HG03095 (cell line): ENCODE measurements around the gene POTEJ.
"Not testable (repeated sequence)": the region's sequence is repeated elsewhere in the genome, so short reads cannot be mapped to it uniquely, and the experiment has no call there.

Experiments used
- ATAC-seq: cut with Tn5 transposase; IDR thresholded peaks from one replicate; pipeline ENCODE4 v1.9.1; 2021; ENCODE audit warnings: moderate library complexity; ENCODE audit not compliant: unreplicated experiment

The POTEJ gene

DNA sequence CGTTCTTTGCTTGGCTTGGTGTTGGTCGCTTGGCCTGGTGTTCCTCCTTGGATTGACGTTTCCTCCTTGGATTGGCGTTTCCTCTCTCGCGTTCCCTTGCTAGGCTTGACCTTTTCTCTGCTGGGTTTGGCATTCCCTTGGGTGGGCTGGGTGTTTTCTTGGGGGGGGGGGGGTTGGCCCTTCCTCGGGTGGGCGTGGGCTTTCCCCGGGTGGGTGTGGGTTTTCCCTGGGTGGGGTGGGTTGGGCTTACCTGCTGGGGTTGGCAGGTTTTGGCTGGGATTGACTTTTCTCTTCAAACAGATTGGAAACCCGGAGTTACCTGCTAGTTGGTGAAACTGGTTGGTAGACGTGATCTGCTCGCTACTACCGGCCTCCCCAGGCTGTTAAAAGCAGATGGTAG lies at the start of gene POTEJ:
Gene POTEJ, plus strand, starts transcription at position 301 of the 400 bp plus-strand sequence. Its CDS starts 93 bp downstream, at position 394.
- ATAC-seq, result not testable (repeated sequence)

GRCh38 chr2:130566165-130566564 lies 45.1 kb upstream of the POTEJ start:
- not testable (repeated sequence) for ATAC-seq

- not testable (repeated sequence) for ATAC-seq
Observed at GRCh38 chr2:130571929-130572328, 39.3 kb upstream of the POTEJ start.

GRCh38 chr2:130574230-130574629 lies 37.0 kb upstream of the POTEJ start:
- not testable (repeated sequence) for ATAC-seq

GRCh38 chr2:130576209-130576784 lies 34.9 kb upstream of the POTEJ start:
- ATAC-seq, result not testable (repeated sequence)

DNA sequence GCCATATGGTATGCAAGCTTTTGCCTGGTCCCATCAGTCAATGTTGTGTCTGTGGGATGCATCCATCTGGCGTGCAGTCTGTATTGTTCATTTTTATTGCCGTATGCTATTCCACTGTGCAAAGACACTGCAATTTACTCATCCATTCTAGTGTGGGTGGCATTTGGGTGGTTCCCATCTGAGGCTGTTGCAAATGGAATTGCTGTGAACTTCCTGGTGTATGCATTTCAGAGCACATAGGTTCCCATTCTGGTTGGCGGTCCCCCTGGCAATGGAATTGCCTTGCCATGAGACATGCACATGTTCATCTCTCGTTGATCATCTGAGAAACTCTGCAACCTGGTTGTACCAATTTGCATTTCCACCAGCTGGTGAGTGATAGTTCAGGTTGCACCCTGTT lies 33.7 kb upstream of the POTEJ start:
- not testable (repeated sequence) for ATAC-seq

- not testable (repeated sequence) for ATAC-seq
Observed at GRCh38 chr2:130579121-130579520, 32.1 kb upstream of the POTEJ start.

DNA sequence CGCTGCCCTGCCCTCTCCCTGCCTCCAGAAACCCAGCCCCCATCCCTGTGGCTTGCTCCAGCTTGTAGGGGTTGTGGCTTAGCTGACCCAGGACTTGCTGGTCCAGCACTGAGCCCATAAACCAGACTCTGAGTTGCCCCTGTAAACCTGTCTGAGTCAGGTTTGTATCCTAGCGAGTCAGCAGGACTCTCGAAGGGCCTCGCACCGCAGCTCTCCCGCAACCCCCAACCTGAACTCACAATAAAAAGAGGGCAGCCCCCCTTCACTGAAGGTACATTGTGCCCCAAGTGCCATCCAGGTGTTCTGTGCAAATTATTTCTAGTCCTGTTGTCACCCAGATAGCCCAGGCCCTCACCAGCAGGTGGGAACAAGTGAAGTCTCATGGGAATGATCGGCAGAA lies 29.7 kb upstream of the POTEJ start:
- not testable (repeated sequence) for ATAC-seq

- ATAC-seq, result not testable (repeated sequence)
Observed at GRCh38 chr2:130582970-130583369, 28.3 kb upstream of the POTEJ start.

GRCh38 chr2:130583582-130583981 lies 27.7 kb upstream of the POTEJ start:
- not testable (repeated sequence) for ATAC-seq

GRCh38 chr2:130584726-130585125 lies 26.5 kb upstream of the POTEJ start:
- ATAC-seq, result not testable (repeated sequence)

GRCh38 chr2:130588688-130589458 lies 22.4 kb upstream of the POTEJ start:
- peak; percentile 62 for ATAC-seq

GRCh38 chr2:130590170-130590841 lies 20.9 kb upstream of the POTEJ start:
- ATAC-seq, result not testable (repeated sequence)

DNA sequence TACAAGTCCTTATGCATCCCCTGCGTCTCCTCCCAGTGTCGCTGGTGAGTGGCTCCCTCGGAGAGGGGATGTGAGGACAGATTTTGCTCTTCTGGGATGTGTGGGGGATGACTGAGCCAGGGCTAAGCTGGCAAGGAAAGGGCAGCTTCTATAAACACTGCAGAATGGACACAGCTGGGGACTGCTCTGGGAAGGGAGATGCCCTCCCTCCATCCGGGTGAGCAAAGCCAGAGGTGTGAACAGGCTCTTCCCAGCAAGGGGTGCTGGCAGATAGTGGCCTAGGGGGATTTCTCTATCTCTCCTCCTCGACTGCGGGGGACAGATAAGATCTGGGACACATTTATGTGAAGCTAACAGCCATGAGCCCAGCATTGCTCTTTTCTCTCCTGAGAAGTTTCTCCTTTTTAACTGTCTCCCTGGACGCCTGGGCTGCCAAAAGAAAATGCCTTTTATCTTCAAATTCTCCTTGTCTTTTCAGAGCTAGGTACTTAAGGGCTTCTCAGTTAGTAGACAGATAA lies 20.3 kb upstream of the POTEJ start:
- ATAC-seq, result not testable (repeated sequence)

- ATAC-seq, result not testable (repeated sequence)
Observed at GRCh38 chr2:130592791-130593414, 18.3 kb upstream of the POTEJ start.

DNA sequence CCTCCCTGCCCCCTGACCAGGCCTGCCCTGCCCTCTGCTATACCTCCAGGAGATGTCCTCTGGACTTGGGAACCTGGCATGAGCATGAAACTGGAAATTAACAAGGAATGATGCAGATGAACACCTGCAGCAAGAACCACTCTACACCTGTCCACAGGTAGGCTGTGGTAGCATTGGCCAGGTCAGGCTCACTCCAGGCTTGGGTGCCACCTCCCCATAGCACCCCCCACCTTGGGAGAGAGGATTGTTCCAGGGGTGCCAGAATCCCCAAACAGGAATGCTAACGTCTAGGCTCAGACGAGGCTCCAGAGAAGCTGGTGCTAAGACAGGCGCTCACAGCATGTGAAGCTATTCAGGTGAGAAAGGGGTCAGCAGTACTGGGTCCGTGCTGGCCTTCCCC lies 17.2 kb upstream of the POTEJ start:
- not testable (repeated sequence) for ATAC-seq

- ATAC-seq, result not testable (repeated sequence)
Observed at GRCh38 chr2:130596757-130597156, 14.5 kb upstream of the POTEJ start.

DNA sequence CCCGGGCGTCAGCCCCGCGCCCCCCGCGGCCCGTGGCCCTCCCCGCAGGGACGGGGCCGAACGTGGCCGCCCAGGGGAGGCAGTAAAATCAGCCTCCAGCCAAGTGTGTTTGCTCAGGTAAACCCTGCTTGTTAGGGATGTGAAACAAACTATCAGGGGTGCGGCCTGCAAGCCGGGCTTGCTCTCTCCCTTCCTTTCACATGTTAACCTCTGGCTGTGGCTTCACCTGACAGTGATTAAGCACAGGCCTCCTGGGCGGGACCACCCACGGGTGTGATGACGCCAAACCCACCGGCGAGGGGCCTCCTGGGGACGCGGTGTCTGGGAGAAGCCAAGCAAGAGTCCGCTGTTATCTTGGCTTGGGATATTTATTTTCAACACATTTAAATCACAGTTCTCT lies 13.2 kb upstream of the POTEJ start:
- not testable (repeated sequence) for ATAC-seq

DNA sequence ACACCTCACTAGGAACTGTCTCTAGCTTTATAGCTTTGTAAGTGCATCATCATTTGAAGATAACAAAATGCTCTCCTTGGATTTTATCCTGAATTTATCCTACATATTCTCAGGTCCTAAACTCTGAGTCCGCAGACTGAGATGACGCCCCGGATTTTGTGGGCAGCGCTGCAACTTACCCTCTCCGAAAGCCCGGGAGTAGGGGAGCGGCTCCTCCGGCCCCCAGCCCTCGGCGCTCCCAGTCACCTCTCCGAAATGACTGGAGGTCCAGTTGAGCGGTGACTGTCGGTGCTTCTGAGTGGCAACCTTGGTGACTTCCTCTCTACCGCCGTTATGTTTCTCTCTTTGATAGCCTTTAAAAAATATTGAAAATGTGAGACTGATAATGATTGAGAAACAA lies 12.8 kb upstream of the POTEJ start:
- ATAC-seq, result not testable (repeated sequence)

GRCh38 chr2:130599393-130599792 lies 11.8 kb upstream of the POTEJ start, which contains the start of gene CFC1:
Gene CFC1, minus strand, starts transcription at chr2:130599575. Its CDS starts 288 bp downstream, at chr2:130599287.
- not testable (repeated sequence) for ATAC-seq

DNA sequence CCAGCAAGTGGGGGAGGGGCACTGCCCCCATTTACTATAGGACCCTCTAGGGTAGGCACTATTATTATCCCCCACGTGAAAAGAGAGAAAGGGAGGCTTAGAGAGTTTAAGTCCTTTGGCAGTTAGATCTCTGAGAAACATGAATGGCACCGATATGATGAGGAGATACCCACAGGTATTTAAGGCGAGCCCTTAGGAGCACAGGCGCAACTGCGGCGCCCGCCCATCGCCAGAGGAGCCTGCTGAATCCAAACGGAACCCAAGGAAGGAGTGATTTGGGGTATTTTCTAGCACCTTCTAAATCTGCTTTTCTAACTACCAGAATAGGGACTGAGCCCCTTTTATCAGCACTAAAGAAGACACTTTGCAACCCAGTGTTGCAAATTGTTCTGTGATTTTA lies 11.3 kb upstream of the POTEJ start:
- ATAC-seq, result not testable (repeated sequence)
